Stimulated activated CD8-positive, alpha-beta memory T cell treated with anti-CD3 and anti-CD28 coated beads, Interleukin-4, amount 100 ng/mL, for 1 hour (primary cell): Measurements from ENCODE around the gene LAMC2.

Source experiments
- DNase-seq, 2 donors: peaks; one replicate each; pipeline ENCODE4 v3.0.0-alpha.2; 2020; ENCODE audit warnings: low read depth in 2 of 2, low spot score in 1 of 2

Gene LAMC2

DNA sequence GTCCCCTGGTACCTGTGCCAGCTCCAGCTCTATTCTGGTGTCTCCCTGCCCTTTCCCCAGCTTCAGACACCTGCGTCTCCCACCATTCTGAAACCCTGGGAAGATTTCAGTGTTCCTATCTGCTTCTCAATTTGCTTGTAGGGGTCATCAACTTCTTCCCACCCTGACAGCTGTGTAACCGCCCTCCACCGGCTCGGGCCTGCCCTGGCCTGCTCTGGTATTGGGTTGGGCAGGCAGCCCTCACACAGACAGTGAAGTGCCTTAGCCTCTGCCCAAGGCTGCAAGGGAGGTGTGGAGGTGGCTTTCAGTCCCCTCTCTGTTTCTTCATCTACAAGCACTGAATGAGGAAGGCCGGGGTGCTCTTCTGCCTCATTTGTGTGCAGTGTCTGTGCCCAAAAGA, 97.2 kb downstream of the LAMC2 start:
- no peak for DNase-seq

DNA sequence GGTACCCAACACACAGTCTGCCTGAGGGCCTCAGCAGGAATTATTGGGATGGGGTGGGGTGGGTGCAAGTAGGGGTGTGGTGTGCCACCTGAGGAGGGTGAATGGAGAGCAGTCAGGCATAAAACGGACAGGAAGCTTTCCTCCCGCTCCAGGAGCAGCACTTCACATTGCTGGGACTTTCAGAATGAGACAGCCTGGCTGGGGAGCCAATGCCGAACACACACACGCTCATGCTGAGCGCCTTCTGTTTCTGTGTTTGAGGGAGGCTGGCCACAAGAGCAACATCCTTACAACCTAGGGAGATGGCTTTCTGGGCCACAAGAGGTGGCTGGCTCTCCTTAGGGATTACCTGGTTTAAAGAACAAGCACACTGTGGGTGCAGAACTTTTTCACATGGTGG, 98.0 kb downstream of the LAMC2 start:
- no peak for DNase-seq

DNA sequence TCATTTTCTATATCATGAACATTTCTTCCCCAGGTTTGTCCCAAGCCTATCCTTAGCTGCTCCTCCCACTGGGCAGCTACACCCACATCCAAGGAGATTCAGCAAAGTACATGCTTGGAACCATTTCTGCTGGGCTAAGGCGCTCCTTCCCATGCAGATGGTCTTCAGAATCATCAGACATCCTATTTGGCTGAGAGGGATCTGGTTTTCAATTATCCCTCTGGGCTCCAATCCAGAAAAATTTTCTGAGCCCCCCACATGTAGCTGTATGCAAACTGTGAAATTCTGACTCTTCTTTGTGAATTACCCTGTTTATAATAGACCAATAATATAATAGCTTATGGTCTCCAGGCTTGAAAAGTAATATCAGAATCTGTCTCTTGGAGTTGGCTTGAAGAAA, 99.2 kb downstream of the LAMC2 start:
- DNase-seq = no peak

DNA sequence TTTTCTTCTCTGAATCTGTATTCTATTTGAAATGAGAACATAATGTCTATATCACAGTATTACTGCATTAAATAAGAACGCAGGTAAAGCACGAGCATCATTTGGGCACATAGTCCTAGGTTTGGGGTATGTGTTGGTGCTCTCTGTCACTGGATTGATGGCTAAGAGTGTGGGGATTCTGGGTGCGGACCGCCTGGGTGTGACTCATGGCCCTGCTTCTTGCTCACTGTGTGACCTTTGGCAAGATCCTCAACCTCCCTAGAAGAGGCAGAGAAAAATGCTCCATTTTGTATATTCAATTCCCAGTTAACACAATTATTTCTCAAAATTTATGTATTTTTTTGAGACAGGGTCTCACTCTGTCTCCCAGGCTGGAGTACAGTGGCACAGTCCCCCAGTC, 99.7 kb downstream of the LAMC2 start:
- DNase-seq = no peak

DNA sequence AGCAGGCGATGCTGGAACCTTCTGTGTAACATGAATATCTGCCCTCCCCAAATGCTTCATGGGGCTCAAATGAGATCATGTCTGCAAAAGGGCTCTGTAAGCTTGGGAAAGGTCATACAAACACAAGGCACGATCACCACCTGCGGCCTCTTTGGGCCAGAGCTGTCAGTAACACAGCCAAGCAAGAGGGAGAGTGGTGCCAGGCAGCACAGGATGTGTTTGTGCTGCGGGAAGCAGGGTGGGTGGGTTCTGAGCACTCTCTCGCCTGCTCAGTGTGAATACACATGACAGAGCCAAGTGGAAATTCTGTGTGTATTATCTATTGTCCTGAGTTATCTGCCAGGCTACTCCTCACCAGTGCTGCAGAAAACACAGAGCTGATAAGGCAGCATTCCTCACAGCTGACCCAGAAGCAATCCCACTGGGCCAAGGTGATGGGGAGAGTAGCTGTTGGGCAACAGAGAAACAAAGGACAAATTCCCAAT, 101.2 kb downstream of the LAMC2 start:
- DNase-seq = no peak

DNA sequence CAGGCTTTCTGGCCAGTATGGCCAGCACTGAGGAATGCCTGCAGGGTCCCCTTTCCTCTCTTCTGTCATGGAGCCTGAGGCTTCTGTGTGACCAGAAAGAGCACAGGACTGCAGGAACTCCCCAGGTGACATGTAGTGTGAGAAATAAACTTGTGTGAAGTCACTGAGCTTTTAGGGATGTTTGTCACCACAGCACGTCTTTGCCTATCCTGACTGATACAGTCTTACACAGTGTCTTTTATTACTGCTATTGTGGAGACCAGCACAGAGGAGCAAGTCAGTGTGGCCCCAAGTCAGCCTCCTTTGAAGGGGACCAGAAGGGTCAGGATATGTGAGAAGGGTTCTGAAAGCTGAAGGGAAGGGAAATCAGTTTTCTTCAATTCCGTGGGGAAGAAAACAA, 102.5 kb downstream of the LAMC2 start:
- no peak for DNase-seq

DNA sequence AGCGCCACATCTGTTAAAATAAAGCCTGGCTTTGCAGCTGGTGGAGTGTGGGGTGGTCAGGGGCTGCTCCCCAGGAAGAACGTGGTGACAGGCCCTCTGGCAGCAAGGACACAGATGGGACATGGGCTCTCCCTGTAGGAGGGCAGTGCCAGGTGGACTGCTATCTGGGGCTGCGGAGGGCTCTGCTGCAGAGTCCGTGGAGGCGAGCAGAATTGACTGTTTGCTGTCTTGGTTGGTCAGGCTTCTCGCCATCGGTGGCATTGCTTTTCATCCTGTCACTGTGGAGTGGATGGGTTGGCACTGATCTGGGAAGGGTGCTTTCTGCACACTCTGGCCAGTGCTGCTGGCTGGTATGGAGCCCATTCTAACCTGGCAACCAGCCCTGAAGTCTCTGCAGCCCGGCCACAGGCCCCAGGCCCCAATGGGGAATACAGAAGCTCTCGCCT, 103.0 kb downstream of the LAMC2 start:
- no peak for DNase-seq

DNA sequence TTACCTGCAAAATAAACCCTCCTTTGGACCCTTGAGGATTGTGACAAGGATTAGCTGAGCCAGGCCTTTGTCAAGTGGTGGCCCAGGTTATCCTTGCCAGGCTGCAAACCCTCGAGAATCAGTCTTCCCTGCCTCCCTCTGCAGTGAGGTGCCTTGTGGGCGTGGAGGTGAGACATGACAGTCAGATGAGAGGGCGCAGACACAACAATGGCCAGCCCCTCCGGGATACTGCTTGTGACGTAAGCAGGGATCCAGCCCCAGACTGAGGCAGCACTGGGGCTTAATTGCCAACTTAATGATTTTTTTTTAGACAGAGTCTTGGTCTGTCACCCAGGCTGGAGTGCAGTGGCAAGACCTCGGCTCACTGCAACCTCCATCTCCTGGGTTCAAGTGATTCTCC, 104.6 kb downstream of the LAMC2 start:
- DNase-seq = no peak

DNA sequence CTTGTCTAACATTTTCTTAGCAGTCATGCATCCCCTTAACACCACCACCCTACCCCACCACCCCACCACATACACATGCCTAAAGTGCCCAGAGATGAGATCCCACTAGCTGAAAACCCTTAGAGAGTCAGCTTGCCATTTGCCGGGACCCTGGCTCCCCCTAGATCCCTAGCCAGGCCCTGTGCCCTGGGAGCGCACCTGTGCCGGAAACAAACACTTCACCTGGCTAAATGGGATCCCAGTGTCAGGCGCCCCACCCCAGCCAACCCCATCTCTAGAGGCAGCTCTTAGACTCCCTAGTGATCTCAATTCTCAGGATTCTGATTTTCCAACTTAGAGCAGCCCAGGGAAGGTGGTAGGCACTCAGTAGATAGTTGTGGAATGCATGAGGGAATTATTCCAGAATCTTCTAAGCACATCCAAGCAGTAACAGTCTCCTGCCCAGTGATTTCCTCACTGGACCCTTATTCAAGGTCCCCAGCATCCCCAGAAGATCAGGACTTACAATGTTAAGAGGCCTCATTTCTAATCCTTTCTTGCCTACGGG, 105.2 kb downstream of the LAMC2 start:
- DNase-seq = no peak

DNA sequence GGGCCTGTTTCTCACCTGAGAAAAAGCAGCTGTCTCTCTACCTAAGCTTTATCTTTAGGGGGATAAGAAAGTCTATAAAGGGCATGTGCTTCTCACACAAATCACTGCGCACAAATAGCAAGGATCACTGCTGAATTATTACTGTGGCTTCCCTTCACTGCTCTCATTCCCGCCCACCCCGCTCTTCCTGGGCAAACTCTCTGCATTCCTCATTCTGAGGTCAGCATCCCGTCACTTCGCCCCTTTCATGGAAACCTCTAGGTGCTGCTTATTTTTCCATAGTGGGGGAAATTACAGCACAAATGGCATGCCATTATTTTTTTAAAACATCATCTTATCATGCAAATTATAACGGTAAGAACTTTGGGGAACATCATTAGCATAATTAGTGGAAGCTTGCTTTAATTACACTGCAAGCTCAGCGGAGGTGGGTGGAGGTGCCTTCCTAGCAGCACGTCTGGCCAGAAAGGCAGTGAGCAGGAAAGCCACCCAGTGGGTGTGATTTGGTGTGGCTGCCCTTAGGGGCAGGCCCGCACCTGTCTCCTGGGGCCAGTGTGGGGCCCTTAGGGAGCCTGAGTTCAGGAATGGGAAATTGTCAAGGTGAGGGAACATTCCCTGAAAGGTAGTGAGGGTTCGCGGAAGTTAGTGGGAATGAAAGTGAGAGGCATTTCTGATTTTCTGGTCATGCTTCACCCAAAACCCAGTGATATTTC, 105.9 kb downstream of the LAMC2 start:
- DNase-seq = no peak

DNA sequence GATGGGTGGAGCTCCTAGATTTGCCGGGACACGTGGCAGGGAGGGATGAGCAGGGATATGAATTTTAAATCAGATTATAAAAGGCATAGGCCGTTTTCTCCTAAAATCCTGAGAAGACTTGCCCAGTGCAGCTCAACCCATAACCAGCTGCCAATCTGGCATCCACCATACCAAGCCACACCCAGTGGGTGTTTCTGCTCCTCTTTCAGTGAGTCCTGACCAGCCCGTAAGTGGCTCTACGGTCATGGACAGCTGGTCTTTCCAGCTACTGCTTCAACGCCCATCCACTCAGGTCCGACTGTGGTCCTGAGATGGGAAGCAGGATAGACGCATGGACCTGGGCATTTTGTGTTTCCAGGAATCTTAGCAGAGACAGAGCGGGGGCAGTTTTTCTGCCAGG, 107.2 kb downstream of the LAMC2 start:
- no peak for DNase-seq

DNA sequence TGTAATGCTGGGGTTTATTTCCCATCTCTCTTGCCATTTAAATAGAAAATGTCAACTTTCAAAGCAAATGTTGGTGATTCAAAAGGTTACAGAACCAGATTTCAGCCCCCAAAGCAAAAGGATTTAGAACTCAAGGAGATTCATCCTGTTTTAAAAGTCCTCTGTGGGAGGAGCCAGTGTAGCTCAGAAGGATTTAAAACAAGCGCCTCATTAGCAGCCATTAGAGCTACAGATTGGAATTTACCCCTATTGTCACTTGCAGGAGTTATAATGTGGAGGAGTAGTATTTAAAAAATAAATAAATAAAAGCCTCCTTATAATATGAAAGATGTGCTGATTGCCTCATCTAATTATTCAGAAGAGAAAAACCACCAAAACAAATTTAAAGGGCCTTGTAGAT, 107.8 kb downstream of the LAMC2 start:
- DNase-seq = no peak
